Panc1 (cell line): ENCODE data around the gene TBXA2R.

Source experiments
- POLR2AphosphoS5 ChIP-seq: IDR thresholded peaks from 2 replicates; pipeline ENCODE4 v1.6.1; 2012; ENCODE audit warnings: mild to moderate bottlenecking, low read depth, low read length, moderate library complexity
- REST ChIP-seq, 2 experiments: IDR thresholded peaks; 2 replicates each; pipeline ENCODE4 v1.6.1; 2011 to 2012; ENCODE audit warnings: low read depth in 2 of 2, control low read depth in 1 of 2, low read length in 1 of 2, mild to moderate bottlenecking in 1 of 2, moderate library complexity in 1 of 2; ENCODE audit not compliant: insufficient read depth in 1 of 2
- SIN3A ChIP-seq: IDR thresholded peaks from 2 replicates; pipeline ENCODE4 v1.6.1; 2012; ENCODE audit warnings: low read depth, mild to moderate bottlenecking, low read length, moderate library complexity, borderline replicate concordance; ENCODE audit not compliant: insufficient read depth
- TF ChIP-seq, protein P1 (sequence below): fragments of 450-650 bp; IDR thresholded peaks from 2 replicates; pipeline ENCODE4 v1.5.1; 2017; ENCODE audit warnings: mild to moderate bottlenecking

DNA sequence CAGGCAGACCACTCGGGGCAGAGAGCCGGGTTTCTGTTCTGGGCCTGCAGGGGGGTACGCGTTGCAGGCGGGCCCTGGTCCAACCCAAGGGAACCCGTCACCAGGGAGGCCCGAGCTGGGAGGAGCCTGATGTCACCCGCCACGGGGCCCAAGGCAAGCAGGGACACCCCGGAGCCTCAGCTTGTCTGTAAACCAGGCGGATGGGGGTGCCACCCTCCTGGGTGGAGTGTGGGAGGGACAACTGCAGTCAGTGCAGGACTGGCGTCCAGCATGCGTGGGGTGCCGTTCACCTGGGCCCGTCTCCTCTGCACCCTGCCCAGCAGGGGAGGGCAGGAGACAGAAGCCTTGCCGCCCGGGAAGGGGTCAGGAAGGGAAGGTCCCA, 12.9 kb upstream of the TBXA2R start:
- TF ChIP-seq REST (IDR thresholded peaks at IDR 0.05; ENCODE audit: insufficient read depth in 1 of 2, low read depth in 2 of 2, low read length in 1 of 2) (no peak), POLR2AphosphoS5 (no peak), SIN3A (no peak)
- TF ChIP-seq, protein P1, sequence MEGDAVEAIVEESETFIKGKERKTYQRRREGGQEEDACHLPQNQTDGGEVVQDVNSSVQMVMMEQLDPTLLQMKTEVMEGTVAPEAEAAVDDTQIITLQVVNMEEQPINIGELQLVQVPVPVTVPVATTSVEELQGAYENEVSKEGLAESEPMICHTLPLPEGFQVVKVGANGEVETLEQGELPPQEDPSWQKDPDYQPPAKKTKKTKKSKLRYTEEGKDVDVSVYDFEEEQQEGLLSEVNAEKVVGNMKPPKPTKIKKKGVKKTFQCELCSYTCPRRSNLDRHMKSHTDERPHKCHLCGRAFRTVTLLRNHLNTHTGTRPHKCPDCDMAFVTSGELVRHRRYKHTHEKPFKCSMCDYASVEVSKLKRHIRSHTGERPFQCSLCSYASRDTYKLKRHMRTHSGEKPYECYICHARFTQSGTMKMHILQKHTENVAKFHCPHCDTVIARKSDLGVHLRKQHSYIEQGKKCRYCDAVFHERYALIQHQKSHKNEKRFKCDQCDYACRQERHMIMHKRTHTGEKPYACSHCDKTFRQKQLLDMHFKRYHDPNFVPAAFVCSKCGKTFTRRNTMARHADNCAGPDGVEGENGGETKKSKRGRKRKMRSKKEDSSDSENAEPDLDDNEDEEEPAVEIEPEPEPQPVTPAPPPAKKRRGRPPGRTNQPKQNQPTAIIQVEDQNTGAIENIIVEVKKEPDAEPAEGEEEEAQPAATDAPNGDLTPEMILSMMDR: no peak
